IMR-90 (cell line): ENCODE measurements around the gene CDH22. TPM values are rescaled to one million over a fixed set of nuclear protein-coding genes. Genes with fewer than 3 reads are reported as not detected.

ENCODE experiments used
- ATAC-seq: fragments of 200-7000 bp; cut with Tn5 transposase; 2 replicates; pipeline ENCODE4 v1.9.1; 2020; ENCODE audit warnings: low read depth, mild to moderate bottlenecking, moderate library complexity
- BruUV-seq: library from RNA; stranded (reverse); fragments of 400-500 nt; replicated peaks from 2 replicates; lab custom pipeline; 2021; lab: Mats Ljungman, UMichigan
- CTCF ChIA-PET: fragments of 300-600 bp; formaldehyde crosslinking; extraction: SDS; loops from one replicate; lab custom pipeline; 2021; ENCODE audit warnings: antibody characterized with exemption; lab: Yijun Ruan, JAX
- POLR2A ChIA-PET: fragments of 300-600 bp; sonication (Branson Sonifier 250); formaldehyde crosslinking; loops from one replicate; lab custom pipeline; 2022; ENCODE audit warnings: antibody characterized with exemption; ENCODE audit not compliant: unreplicated experiment; lab: Charles Lee
- DNase-seq: peaks from one replicate; pipeline ENCODE4 v3.0.0; 2013
- H2AFZ ChIP-seq: replicated peaks from 2 replicates; pipeline ENCODE3; 2013; ENCODE audit warnings: low read length, mild to moderate bottlenecking; ENCODE audit not compliant: poor library complexity
- H2AK5ac ChIP-seq: 2 replicates; pipeline ENCODE4 v1.6.1; 2013; ENCODE audit warnings: low read depth, low read length, inconsistent platforms
- H2AK9ac ChIP-seq: replicated peaks from 2 replicates; pipeline ENCODE3; 2013; ENCODE audit warnings: mild to moderate bottlenecking, low read depth, low read length, moderate library complexity; ENCODE audit not compliant: poor library complexity
- H2BK120ac ChIP-seq: 2 replicates; pipeline ENCODE4 v1.6.1; 2013; ENCODE audit warnings: low read depth, low read length, inconsistent platforms
- H2BK15ac ChIP-seq: 3 replicates; pipeline ENCODE4 v1.6.1; 2013; ENCODE audit warnings: low read depth, low read length, inconsistent platforms
- H2BK20ac ChIP-seq: 2 replicates; pipeline ENCODE4 v1.6.1; 2013; ENCODE audit warnings: low read depth, mild to moderate bottlenecking, inconsistent platforms, low read length, moderate library complexity
- H2BK5ac ChIP-seq: 2 replicates; pipeline ENCODE4 v1.6.1; 2013; ENCODE audit warnings: mild to moderate bottlenecking, low read depth, low read length, inconsistent platforms; ENCODE audit not compliant: poor library complexity, severe bottlenecking
- H3K14ac ChIP-seq: replicated peaks from 2 replicates; pipeline ENCODE4 v1.6.1; 2013; ENCODE audit warnings: low read depth, low read length, inconsistent platforms
- H3K18ac ChIP-seq: 2 replicates; pipeline ENCODE4 v1.6.1; 2013; ENCODE audit warnings: low read depth, low read length, control low read depth
- H3K23ac ChIP-seq: 2 replicates; pipeline ENCODE4 v1.6.1; 2013; ENCODE audit warnings: low read depth, low read length, inconsistent platforms
- H3K27ac ChIP-seq: 2 replicates; pipeline ENCODE4 v1.5.1; 2013; ENCODE audit warnings: mild to moderate bottlenecking, control low read depth, low read length; ENCODE audit not compliant: insufficient read depth
- H3K27me3 ChIP-seq: 2 replicates; pipeline ENCODE4 v1.6.1; 2013; ENCODE audit warnings: low read length; ENCODE audit not compliant: control insufficient read depth, insufficient read depth
- H3K36me3 ChIP-seq: 2 replicates; pipeline ENCODE4 v1.6.1; 2013; ENCODE audit warnings: low read length, mixed read lengths; ENCODE audit not compliant: control insufficient read depth, insufficient read depth
- H3K4ac ChIP-seq: 2 replicates; pipeline ENCODE4 v1.6.1; 2013; ENCODE audit warnings: low read depth, low read length, inconsistent platforms
- H3K4me1 ChIP-seq: 2 replicates; pipeline ENCODE4 v1.6.1; 2013; ENCODE audit warnings: low read length, mixed read lengths; ENCODE audit not compliant: control insufficient read depth, insufficient read depth
- H3K4me2 ChIP-seq: 2 replicates; pipeline ENCODE4 v1.6.1; 2013; ENCODE audit warnings: low read depth, mild to moderate bottlenecking, control low read depth, low read length, moderate library complexity
- H3K4me3 ChIP-seq: 2 replicates; pipeline ENCODE4 v1.5.1; 2013; ENCODE audit warnings: low read depth, mild to moderate bottlenecking, control low read depth, low read length, moderate library complexity; ENCODE audit not compliant: insufficient read depth
- H3K56ac ChIP-seq: 2 replicates; pipeline ENCODE4 v1.6.1; 2013; ENCODE audit warnings: low read length, inconsistent platforms; ENCODE audit not compliant: insufficient read depth; ENCODE audit errors: extremely low read depth
- H3K79me1 ChIP-seq, 2 experiments: 2 replicates each; pipeline ENCODE4 v1.6.1; 2013; ENCODE audit warnings: low read length in 2 of 2, inconsistent platforms in 1 of 2, low read depth in 1 of 2
- H3K9ac ChIP-seq: 2 replicates; pipeline ENCODE4 v1.6.1; 2013; ENCODE audit warnings: low read depth, low read length, control low read depth
- H3K9me1 ChIP-seq: 2 replicates; pipeline ENCODE4 v1.6.1; 2013; ENCODE audit warnings: low read length, inconsistent platforms; ENCODE audit not compliant: insufficient read depth
- H3K9me3 ChIP-seq: 2 replicates; pipeline ENCODE4 v1.6.1; 2013; ENCODE audit warnings: low read length; ENCODE audit not compliant: control insufficient read depth, insufficient read depth
- H4K20me1 ChIP-seq: 2 replicates; pipeline ENCODE4 v1.6.1; 2013; ENCODE audit warnings: low read length, inconsistent platforms; ENCODE audit not compliant: insufficient read depth
- H4K5ac ChIP-seq: 2 replicates; pipeline ENCODE4 v1.6.1; 2013; ENCODE audit warnings: mild to moderate bottlenecking, low read depth, low read length, control low read depth
- H4K8ac ChIP-seq, 2 experiments: 2 replicates each; pipeline ENCODE4 v1.6.1; 2013; ENCODE audit warnings: low read depth in 2 of 2, low read length in 2 of 2, control low read depth in 1 of 2, inconsistent platforms in 1 of 2
- H4K91ac ChIP-seq: 2 replicates; pipeline ENCODE4 v1.6.1; 2013; ENCODE audit warnings: low read depth, low read length, inconsistent platforms; ENCODE audit not compliant: insufficient read depth
- BHLHE40 ChIP-seq: fragments of 150-350 bp; IDR thresholded peaks from 2 replicates; pipeline ENCODE4 v1.6.1; 2016; ENCODE audit warnings: mild to moderate bottlenecking, low read depth, low read length
- CEBPB ChIP-seq: IDR thresholded peaks from 2 replicates; pipeline ENCODE4 v1.6.1; 2012; ENCODE audit warnings: low read depth, low read length, improper control_type of control experiment
- CHD1 ChIP-seq: IDR thresholded peaks from 2 replicates; pipeline ENCODE4 v1.6.1; 2012; ENCODE audit warnings: low read depth, low read length, improper control_type of control experiment
- FOS ChIP-seq: fragments of 150-350 bp; IDR thresholded peaks from 2 replicates; pipeline ENCODE4 v1.6.1; 2016; ENCODE audit warnings: low read depth, low read length
- MAZ ChIP-seq: IDR thresholded peaks from 2 replicates; pipeline ENCODE4 v1.6.1; 2012; ENCODE audit warnings: low read depth, mild to moderate bottlenecking, low read length, improper control_type of control experiment, moderate library complexity, borderline replicate concordance
- MXI1 ChIP-seq: IDR thresholded peaks from 2 replicates; pipeline ENCODE4 v1.6.1; 2012; ENCODE audit warnings: low read depth, mild to moderate bottlenecking, low read length, moderate library complexity, borderline replicate concordance
- NFE2L2 ChIP-seq: fragments of 150-350 bp; IDR thresholded peaks from 2 replicates; pipeline ENCODE4 v1.6.1; 2016; ENCODE audit warnings: low read depth, mild to moderate bottlenecking, low read length
- POLR2A ChIP-seq: IDR thresholded peaks from 2 replicates; pipeline ENCODE4 v1.6.1; 2012; ENCODE audit warnings: mild to moderate bottlenecking, low read depth, low read length
- RAD21 ChIP-seq: IDR thresholded peaks from 2 replicates; pipeline ENCODE4 v1.6.1; 2012; ENCODE audit warnings: low read length, improper control_type of control experiment
- RCOR1 ChIP-seq: IDR thresholded peaks from 2 replicates; pipeline ENCODE4 v1.6.1; 2012; ENCODE audit warnings: mild to moderate bottlenecking, low read length, improper control_type of control experiment; ENCODE audit not compliant: insufficient replicate concordance
- SMC3 ChIP-seq: fragments of 150-350 bp; IDR thresholded peaks from 2 replicates; pipeline ENCODE4 v1.6.1; 2016; ENCODE audit warnings: low read depth, mild to moderate bottlenecking, antibody characterized with exemption, low read length, moderate library complexity
- WGBS, 2 experiments: methylation state at CpG; one replicate each; pipeline versions ENCODE4 v1.1.5 to v1.1.7; 2013; ENCODE audit warnings: missing lambda C conversion rate in 2 of 2; ENCODE audit not compliant: insufficient read length in 1 of 2; ENCODE audit errors: extremely low coverage in 2 of 2; 5-methylcytosine and 5-hydroxymethylcytosine counted together
- dilution Hi-C: fragments of 300-500 bp; cut with HindIII; formaldehyde crosslinking; loops from one replicate; pipeline ENCODE4 v1.14.3; 2018; ENCODE audit warnings: low sequenced_read_pairs; ENCODE audit not compliant: unreplicated experiment
- in situ Hi-C: fragments of 300-500 bp; cut with MboI; formaldehyde crosslinking; loops from 3 replicates; pipeline ENCODE4 v1.14.3; 2019; ENCODE audit warnings: low sequenced_read_pairs, inconsistent platforms, mixed read lengths
- intact Hi-C: fragments of 100-400 bp; cut with micrococcal nuclease; formaldehyde crosslinking; loops from 2 replicates; pipeline ENCODE4 v1.10.0; 2022
- polyA plus RNA-seq, 3 experiments: library from polyadenylated mRNA; depleted of rRNA; stranded (reverse); fragments of >200 nt; gene quantifications; 2 replicates each; pipeline ENCODE4 v1.2.3, GENCODE V29; 2012; ENCODE audit warnings: low replicate concordance in 1 of 3
- total RNA-seq: library from RNA; depleted of rRNA; stranded (reverse); fragments of >200 nt; gene quantifications from 2 replicates; pipeline ENCODE4 v1.2.3, GENCODE V29; 2012
- TF ChIP-seq, protein P1 (sequence below): fragments of 150-350 bp; IDR thresholded peaks from 2 replicates; pipeline ENCODE4 v1.6.1; 2016; ENCODE audit warnings: low read depth, mild to moderate bottlenecking, low read length, moderate library complexity, borderline replicate concordance
- TF ChIP-seq, protein P2 (sequence below): conservative IDR thresholded peaks from 2 replicates; pipeline ENCODE4 v1.5.1; 2012; ENCODE audit warnings: mild to moderate bottlenecking, low read depth, low read length, improper control_type of control experiment

CDH22 gene
- total and polyA plus RNA-seq, 2 of the 4 experiments (the other 2 are of a cell fraction): not detected

GRCh38 chr20:46354920-46355654 is 46.8 kb upstream of the CDH22 start:
- Histone ChIP-seq H3K36me3 (peaks cover 31% of the 10 kb centered on the region; the same call in 1 of the 2 replicates), H2BK120ac (no peak overlapping the region), H3K9me3 (no peaks in the 10 kb centered on the region), H3K9me1 (peaks cover 5% of the 10 kb centered on the region; the same call in 1 of the 2 replicates), H3K27me3 (no peaks in the 10 kb centered on the region), H3K14ac (no peak overlapping the region), H3K4me2 (no peak overlapping the region), H3K18ac (no peak overlapping the region), H3K4ac (no peak overlapping the region), H2AFZ (no peak overlapping the region), H3K23ac (no peak overlapping the region), H4K8ac (no peak overlapping the region), H3K9ac (no peak overlapping the region), H2BK5ac (no peak overlapping the region), H3K79me1 (peaks cover under 1 to 28% of the 10 kb centered on the region in 2 experiments), H2BK20ac (no peak overlapping the region), H4K5ac (no peak overlapping the region), H3K4me3 (no peak overlapping the region), H3K56ac (no peak overlapping the region), H2AK9ac (peak overlapping the region; percentile 18), H4K20me1 (peaks cover 19% of the 10 kb centered on the region; the same call in 1 of the 2 replicates), H3K27ac (no peak overlapping the region), H2BK15ac (no peak overlapping the region), H3K4me1 (peaks cover 10% of the 10 kb centered on the region), H4K91ac (no peak overlapping the region), H2AK5ac (no peak overlapping the region)
- TF ChIP-seq CEBPB (no peak), MXI1 (no peak), SMC3 (no peak), POLR2A (no peak), CHD1 (no peak), RAD21 (no peak), MAZ (no peak), NFE2L2 (no peak), FOS (no peak), RCOR1 (no peak), BHLHE40 (no peak)
- TF ChIP-seq, protein P1, sequence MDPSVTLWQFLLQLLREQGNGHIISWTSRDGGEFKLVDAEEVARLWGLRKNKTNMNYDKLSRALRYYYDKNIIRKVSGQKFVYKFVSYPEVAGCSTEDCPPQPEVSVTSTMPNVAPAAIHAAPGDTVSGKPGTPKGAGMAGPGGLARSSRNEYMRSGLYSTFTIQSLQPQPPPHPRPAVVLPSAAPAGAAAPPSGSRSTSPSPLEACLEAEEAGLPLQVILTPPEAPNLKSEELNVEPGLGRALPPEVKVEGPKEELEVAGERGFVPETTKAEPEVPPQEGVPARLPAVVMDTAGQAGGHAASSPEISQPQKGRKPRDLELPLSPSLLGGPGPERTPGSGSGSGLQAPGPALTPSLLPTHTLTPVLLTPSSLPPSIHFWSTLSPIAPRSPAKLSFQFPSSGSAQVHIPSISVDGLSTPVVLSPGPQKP: no peak
- TF ChIP-seq, protein P2, sequence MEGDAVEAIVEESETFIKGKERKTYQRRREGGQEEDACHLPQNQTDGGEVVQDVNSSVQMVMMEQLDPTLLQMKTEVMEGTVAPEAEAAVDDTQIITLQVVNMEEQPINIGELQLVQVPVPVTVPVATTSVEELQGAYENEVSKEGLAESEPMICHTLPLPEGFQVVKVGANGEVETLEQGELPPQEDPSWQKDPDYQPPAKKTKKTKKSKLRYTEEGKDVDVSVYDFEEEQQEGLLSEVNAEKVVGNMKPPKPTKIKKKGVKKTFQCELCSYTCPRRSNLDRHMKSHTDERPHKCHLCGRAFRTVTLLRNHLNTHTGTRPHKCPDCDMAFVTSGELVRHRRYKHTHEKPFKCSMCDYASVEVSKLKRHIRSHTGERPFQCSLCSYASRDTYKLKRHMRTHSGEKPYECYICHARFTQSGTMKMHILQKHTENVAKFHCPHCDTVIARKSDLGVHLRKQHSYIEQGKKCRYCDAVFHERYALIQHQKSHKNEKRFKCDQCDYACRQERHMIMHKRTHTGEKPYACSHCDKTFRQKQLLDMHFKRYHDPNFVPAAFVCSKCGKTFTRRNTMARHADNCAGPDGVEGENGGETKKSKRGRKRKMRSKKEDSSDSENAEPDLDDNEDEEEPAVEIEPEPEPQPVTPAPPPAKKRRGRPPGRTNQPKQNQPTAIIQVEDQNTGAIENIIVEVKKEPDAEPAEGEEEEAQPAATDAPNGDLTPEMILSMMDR: no peak
- in situ Hi-C loops: no loop called here
- ChIA-PET CTCF (no interaction called here), POLR2A (no interaction called here)
- 96% methylated on average over 10 of the region's 20 CpGs; no CpG with 5 or more reads in 1 of the 2 experiments for WGBS, 2 experiments
- BruUV-seq: no TSS peak
- intact Hi-C loops: no loop called here
- ATAC-seq (no peak), DNase-seq (no peak)
- dilution Hi-C loops: no loop called here
